Liver (tissue), 3 donors: ENCODE results near the gene CD163L1.

Experiments used
- FOXA1 ChIP-seq: IDR thresholded peaks from 2 replicates; pipeline ENCODE4 v1.6.1; 2016; ENCODE audit warnings: antibody characterized with exemption
- FOXA2 ChIP-seq: IDR thresholded peaks from 2 replicates; pipeline ENCODE4 v1.6.1; 2016; ENCODE audit warnings: antibody characterized with exemption
- HNF4G ChIP-seq: IDR thresholded peaks from 2 replicates; pipeline ENCODE4 v1.6.1; 2016; ENCODE audit warnings: antibody characterized with exemption
- JUND ChIP-seq, 2 donors: IDR thresholded peaks; 2 replicates each; pipeline ENCODE4 v1.6.1; 2016; ENCODE audit warnings: antibody characterized with exemption in 2 of 2
- RAD21 ChIP-seq, 2 donors: IDR thresholded peaks; 2 replicates each; pipeline ENCODE4 v1.6.1; 2016; ENCODE audit warnings: antibody characterized with exemption in 2 of 2, mild to moderate bottlenecking in 2 of 2
- RXRA ChIP-seq, 2 donors: IDR thresholded peaks; 2 replicates each; pipeline ENCODE4 v1.6.1; 2017 to 2018; ENCODE audit warnings: antibody characterized with exemption in 2 of 2, mild to moderate bottlenecking in 1 of 2
- YY1 ChIP-seq: IDR thresholded peaks from 2 replicates; pipeline ENCODE4 v1.6.1; 2016; ENCODE audit warnings: antibody characterized with exemption, mild to moderate bottlenecking
- TF ChIP-seq, protein P1 (sequence below): fragments of 150-350 bp; IDR thresholded peaks from 2 replicates; pipeline ENCODE4 v1.5.1; 2017; ENCODE audit warnings: improper control_type of control experiment, low read depth, low read length; ENCODE audit not compliant: missing input control
- TF ChIP-seq, protein P2 (sequence below): IDR thresholded peaks from 2 replicates; pipeline ENCODE4 v1.6.1; 2016; ENCODE audit warnings: antibody characterized with exemption, mild to moderate bottlenecking
- TF ChIP-seq, protein P3 (sequence below): IDR thresholded peaks from 2 replicates; pipeline ENCODE4 v1.6.1; 2016; ENCODE audit warnings: antibody characterized with exemption
- TF ChIP-seq, protein P4 (sequence below): IDR thresholded peaks from 2 replicates; pipeline ENCODE4 v1.6.1; 2016; ENCODE audit warnings: antibody characterized with exemption
- donor health status: healthy.
- donor health status: healthy.

DNA sequence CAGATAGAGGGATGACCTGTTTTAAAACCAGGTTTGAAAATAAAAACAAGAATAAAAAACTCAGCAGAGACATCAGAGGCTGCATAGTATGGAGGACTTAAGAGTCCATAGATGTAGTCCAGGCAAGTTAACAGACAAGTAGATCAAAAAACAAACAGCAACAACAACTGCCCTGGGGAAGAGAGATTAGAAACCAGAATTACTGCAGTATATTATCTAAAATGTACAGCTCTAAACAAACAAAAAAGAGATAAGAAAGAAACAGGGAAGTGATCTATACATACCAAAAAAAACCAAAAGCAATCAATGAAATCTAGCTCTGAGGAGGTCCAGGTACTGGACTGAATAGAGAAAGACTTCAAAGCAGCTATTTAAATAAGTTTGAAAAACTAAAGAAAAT lies 91.3 kb downstream of the CD163L1 start:
- TF ChIP-seq HNF4G (no peak), YY1 (no peak), RAD21 (IDR thresholded peaks at IDR 0.05) (no peak), RXRA (IDR thresholded peaks at IDR 0.05) (no peak), FOXA2 (no peak), JUND (IDR thresholded peaks at IDR 0.05) (no peak), FOXA1 (no peak)
- TF ChIP-seq, protein P1, sequence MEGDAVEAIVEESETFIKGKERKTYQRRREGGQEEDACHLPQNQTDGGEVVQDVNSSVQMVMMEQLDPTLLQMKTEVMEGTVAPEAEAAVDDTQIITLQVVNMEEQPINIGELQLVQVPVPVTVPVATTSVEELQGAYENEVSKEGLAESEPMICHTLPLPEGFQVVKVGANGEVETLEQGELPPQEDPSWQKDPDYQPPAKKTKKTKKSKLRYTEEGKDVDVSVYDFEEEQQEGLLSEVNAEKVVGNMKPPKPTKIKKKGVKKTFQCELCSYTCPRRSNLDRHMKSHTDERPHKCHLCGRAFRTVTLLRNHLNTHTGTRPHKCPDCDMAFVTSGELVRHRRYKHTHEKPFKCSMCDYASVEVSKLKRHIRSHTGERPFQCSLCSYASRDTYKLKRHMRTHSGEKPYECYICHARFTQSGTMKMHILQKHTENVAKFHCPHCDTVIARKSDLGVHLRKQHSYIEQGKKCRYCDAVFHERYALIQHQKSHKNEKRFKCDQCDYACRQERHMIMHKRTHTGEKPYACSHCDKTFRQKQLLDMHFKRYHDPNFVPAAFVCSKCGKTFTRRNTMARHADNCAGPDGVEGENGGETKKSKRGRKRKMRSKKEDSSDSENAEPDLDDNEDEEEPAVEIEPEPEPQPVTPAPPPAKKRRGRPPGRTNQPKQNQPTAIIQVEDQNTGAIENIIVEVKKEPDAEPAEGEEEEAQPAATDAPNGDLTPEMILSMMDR, result no peak
- TF ChIP-seq, protein P2, sequence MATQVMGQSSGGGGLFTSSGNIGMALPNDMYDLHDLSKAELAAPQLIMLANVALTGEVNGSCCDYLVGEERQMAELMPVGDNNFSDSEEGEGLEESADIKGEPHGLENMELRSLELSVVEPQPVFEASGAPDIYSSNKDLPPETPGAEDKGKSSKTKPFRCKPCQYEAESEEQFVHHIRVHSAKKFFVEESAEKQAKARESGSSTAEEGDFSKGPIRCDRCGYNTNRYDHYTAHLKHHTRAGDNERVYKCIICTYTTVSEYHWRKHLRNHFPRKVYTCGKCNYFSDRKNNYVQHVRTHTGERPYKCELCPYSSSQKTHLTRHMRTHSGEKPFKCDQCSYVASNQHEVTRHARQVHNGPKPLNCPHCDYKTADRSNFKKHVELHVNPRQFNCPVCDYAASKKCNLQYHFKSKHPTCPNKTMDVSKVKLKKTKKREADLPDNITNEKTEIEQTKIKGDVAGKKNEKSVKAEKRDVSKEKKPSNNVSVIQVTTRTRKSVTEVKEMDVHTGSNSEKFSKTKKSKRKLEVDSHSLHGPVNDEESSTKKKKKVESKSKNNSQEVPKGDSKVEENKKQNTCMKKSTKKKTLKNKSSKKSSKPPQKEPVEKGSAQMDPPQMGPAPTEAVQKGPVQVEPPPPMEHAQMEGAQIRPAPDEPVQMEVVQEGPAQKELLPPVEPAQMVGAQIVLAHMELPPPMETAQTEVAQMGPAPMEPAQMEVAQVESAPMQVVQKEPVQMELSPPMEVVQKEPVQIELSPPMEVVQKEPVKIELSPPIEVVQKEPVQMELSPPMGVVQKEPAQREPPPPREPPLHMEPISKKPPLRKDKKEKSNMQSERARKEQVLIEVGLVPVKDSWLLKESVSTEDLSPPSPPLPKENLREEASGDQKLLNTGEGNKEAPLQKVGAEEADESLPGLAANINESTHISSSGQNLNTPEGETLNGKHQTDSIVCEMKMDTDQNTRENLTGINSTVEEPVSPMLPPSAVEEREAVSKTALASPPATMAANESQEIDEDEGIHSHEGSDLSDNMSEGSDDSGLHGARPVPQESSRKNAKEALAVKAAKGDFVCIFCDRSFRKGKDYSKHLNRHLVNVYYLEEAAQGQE, result no peak
- TF ChIP-seq, protein P3, sequence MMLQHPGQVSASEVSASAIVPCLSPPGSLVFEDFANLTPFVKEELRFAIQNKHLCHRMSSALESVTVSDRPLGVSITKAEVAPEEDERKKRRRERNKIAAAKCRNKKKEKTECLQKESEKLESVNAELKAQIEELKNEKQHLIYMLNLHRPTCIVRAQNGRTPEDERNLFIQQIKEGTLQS, result no peak
- TF ChIP-seq, protein P4, sequence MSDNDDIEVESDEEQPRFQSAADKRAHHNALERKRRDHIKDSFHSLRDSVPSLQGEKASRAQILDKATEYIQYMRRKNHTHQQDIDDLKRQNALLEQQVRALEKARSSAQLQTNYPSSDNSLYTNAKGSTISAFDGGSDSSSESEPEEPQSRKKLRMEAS, result no peak
